ENCODE results near the gene ZC3H4. TPM values are rescaled to one million over a fixed set of nuclear protein-coding genes. Genes with fewer than 3 reads are reported as not detected.

The ZC3H4 gene
- total RNA-seq, 3 donors from 2014 or later: 44.4 to 53.4 (median 52.8) TPM

- Histone ChIP-seq H3K4me1 (ENCODE audit: low read depth) (no peaks in the 10 kb centered on the region), H3K4me3 (no peak overlapping the region), H3K9me3 (no peaks in the 10 kb centered on the region), H3K36me3 (ENCODE audit: low read depth) (no peaks in the 10 kb centered on the region)
- intact Hi-C loops (cut with DNase I, micrococcal nuclease): loop anchor here in 1 of 2 donors (1.0 to 10.0 kb wide), 2 partner anchors 46 to 91 kb away; no protein-coding TSS in a partner anchor
- ATAC-seq (no peak), DNase-seq (no peak)
- no peak for TF ChIP-seq CTCF (IDR thresholded peaks at IDR 0.05)
Observed at GRCh38 chr19:47125669-47125938, 12.0 kb upstream of the ZC3H4 start.

GRCh38 chr19:47124937-47125668, 11.5 kb upstream of the ZC3H4 start:
- TF ChIP-seq CTCF (IDR thresholded peaks at IDR 0.05): no peak
- intact Hi-C loops (cut with DNase I, micrococcal nuclease): loop anchor here (1.0 to 10.0 kb wide), 3 partner anchors 46 to 90 kb away; no protein-coding TSS in a partner anchor
- DNase-seq (no peak), ATAC-seq (peak; percentile 95)
- Histone ChIP-seq H3K36me3 (ENCODE audit: low read depth) (no peaks in the 10 kb centered on the region), H3K4me3 (no peak overlapping the region), H3K4me1 (ENCODE audit: low read depth) (no peaks in the 10 kb centered on the region), H3K9me3 (no peaks in the 10 kb centered on the region)

GRCh38 chr19:47123406-47123805, 9.8 kb upstream of the ZC3H4 start:
- DNase-seq (no peak), ATAC-seq (no peak)
- Histone ChIP-seq H3K9me3 (no peaks in the 10 kb centered on the region), H3K4me3 (no peak overlapping the region), H3K36me3 (ENCODE audit: low read depth) (no peaks in the 10 kb centered on the region), H3K4me1 (ENCODE audit: low read depth) (no peaks in the 10 kb centered on the region)
- intact Hi-C loops (cut with DNase I, micrococcal nuclease): loop anchor here (5.0 to 10.0 kb wide), 2 partner anchors 46 to 89 kb away; no protein-coding TSS in a partner anchor
- TF ChIP-seq CTCF (IDR thresholded peaks at IDR 0.05): no peak

GRCh38 chr19:47122359-47123335, 9.1 kb upstream of the ZC3H4 start:
- Histone ChIP-seq H3K9me3 (no peaks in the 10 kb centered on the region), H3K4me1 (ENCODE audit: low read depth) (no peaks in the 10 kb centered on the region), H3K36me3 (ENCODE audit: low read depth) (no peaks in the 10 kb centered on the region), H3K4me3 (no peak overlapping the region)
- DNase-seq: no peak
- no peak for ATAC-seq
- intact Hi-C loops (cut with DNase I, micrococcal nuclease): loop anchor here (5.0 to 10.0 kb wide), 2 partner anchors 45 to 88 kb away; no protein-coding TSS in a partner anchor
- TF ChIP-seq CTCF (IDR thresholded peaks at IDR 0.05): no peak

GRCh38 chr19:47120470-47121067, 7.0 kb upstream of the ZC3H4 start:
- Histone ChIP-seq H3K36me3 (ENCODE audit: low read depth) (no peaks in the 10 kb centered on the region), H3K4me3 (no peak overlapping the region), H3K4me1 (ENCODE audit: low read depth) (no peaks in the 10 kb centered on the region), H3K9me3 (no peaks in the 10 kb centered on the region)
- ATAC-seq (no peak), DNase-seq (no peak)
- intact Hi-C loops (cut with DNase I, micrococcal nuclease): loop anchor here (5.0 to 10.0 kb wide), 2 partner anchors 43 to 86 kb away; no protein-coding TSS in a partner anchor
- no peak for TF ChIP-seq CTCF (IDR thresholded peaks at IDR 0.05)
